Amniotic stem cell (primary cell): ENCODE results near the gene CSNK1G3.

Source experiments
- DNase-seq: peaks from one replicate; lab custom pipeline; 2025; lab: John Stamatoyannopoulos, UW

Gene CSNK1G3

DNA sequence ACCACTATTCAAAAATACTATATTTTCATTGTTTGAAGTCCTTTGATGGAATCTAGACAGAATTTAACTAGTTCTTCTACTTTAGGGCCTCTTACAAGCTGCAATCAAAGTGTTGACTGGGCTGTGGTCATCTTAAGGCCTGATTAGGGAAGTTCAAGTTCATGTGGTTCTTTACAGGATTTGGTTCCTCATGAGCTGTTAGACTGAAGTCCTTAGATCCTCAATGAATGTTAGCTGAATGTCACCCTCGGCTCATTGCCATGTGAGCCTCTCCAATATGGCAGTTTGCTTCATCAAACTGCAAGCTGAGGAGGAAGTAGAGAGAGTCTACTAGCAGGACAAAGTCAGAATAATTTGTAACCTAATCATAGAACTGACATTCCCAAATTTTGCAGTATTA is 135.1 kb downstream of the CSNK1G3 start:
- DNase-seq, result no peak

DNA sequence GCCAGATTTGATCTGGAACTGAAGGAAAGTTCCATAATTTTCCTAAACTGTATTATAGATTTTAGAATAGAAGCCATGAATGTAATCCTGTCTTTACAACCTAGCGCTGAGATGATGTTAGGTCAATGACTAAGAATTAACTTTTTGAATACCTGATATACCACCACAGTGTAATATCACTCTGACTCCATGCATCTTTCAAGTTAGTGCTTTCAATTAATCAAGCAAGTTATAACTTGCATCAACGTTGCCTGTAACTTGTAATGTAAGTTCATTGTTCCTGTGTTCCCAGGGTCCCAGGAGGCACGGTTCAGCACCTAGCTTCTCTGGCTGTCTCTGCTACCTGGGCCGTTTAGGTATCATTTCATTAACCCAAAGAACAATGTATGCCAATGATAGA is 139.3 kb downstream of the CSNK1G3 start:
- no peak for DNase-seq

DNA sequence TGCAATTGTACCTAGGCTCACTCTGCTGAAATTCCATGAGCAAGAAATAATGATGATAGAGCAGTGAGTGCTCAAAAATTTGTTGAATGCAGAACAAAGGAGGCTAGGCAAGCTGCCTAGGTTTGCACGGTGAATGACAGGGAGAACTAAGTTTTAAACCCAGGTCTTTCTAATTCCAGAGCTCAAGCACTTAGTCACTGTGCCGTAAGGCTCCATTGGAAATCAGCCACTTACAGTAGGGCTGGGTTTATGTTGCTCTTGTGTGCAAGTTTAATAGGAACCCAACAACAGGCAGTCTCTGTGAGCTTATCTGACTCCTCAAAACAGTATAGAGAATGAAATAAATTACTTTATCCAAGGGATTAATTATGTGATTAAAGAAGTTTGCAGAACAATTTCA is 147.0 kb downstream of the CSNK1G3 start:
- DNase-seq, result no peak

DNA sequence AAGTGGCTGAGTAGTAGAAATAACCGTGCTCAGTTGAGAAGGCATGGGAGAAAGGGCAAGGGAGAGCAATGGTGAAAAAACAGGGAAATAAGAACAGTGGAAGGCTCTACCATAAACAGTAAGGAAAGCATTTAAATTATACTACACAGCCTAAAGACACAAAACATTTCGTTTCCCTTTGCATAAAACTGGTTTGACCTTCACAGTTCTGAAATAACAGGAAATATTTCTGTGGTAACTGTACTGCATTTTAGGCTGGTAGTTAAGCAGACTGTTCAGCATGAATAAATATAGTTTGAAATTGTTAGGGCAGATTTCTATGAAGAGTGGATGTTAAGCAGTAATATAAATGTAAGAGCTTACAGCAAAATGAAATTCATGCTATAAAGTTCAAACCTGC is 147.5 kb downstream of the CSNK1G3 start:
- DNase-seq, result no peak

DNA sequence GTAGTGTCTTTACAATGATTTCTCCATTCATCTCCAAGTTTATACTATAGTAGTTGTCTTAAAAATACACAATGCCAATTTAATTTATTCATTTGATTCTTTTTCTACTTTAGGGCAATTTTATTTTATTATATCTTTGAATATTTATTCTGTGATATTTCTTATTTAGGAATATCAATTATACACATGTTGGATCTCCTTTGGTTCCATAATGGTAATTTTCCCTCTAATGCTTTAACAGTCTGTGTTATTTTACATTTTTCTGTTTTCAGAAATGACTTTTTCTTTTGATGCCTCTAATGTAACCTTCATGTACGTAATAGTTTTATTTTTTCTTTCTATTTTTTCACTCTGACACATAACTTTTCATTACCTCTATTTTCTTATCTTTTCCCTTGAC is 153.0 kb downstream of the CSNK1G3 start:
- DNase-seq, result no peak

DNA sequence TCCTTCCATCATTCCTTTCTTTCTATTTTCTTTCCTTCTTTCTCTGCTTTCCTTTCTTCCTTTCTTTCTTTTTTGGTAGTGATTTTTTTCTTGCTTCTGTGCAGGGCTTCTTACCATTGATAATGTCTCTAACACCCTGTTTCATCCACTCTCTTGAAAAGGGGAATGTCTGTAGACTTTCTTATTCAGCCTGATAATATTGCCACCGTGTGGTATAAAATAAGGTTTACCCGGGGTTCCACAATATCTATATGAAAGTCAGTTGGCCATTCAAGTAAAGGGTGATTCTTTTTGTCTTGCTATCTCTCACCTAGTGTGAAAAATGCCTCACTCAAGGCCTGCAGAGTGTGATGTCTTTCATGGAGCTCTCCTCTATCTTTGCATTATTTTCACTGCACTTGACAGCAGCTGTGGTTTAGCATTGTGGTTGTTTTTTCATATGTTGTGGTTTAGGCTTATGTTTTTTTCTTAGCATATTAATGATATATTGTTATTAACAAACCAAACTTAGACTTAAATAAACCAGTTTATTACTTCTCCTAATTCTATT is 153.9 kb downstream of the CSNK1G3 start:
- no peak for DNase-seq
